ENCODE measurements around the gene MIDN.

MIDN gene

GRCh38 chr19:1283917-1284292 is 35.5 kb downstream of the MIDN start:
- DNase-seq, result no peak

DNA sequence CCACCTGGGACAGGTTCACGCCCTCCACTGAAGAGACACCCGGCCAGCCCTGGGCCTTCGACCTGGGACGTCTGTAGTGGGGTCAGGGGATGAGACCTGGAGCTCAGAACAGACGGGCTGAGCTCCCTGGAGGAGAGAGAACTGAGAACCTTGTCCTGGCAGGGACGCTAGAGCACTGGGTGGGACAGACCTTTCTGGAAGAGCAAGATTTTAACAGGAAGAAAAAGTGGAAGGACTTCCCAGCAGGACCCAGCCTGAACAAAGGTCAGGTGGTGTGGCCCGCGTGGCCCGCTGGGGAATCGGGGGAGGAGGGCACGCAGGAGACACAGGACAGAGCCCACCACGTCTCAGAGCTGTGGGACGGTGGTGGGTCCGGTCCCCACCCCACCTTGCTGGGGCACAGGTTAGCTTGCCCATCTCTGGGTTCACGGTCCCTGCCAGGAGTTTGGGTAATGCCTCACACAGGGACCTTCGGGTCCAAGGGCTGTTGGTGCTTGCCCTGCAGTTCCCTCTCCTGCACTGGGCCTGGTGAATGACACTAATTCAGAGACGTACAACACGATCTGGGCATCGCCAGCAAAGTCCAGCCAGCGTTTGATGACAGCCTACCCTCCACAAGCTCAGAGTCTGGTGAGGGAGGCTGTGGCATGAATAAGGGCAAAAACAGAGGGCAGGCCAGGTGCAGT is 36.1 kb downstream of the MIDN start:
- no peak for DNase-seq

GRCh38 chr19:1284979-1285736 is 36.8 kb downstream of the MIDN start:
- DNase-seq, result peak; percentile 74

GRCh38 chr19:1285737-1286360 is 37.5 kb downstream of the MIDN start, which contains the start of gene EFNA2:
TSS of gene EFNA2 (plus strand) at chr19:1285873. CDS start at chr19:1286169, 296 bp downstream.
- DNase-seq, result no peak

- no peak for DNase-seq
Observed at GRCh38 chr19:1286487-1287353, 38.3 kb downstream of the MIDN start.

DNA sequence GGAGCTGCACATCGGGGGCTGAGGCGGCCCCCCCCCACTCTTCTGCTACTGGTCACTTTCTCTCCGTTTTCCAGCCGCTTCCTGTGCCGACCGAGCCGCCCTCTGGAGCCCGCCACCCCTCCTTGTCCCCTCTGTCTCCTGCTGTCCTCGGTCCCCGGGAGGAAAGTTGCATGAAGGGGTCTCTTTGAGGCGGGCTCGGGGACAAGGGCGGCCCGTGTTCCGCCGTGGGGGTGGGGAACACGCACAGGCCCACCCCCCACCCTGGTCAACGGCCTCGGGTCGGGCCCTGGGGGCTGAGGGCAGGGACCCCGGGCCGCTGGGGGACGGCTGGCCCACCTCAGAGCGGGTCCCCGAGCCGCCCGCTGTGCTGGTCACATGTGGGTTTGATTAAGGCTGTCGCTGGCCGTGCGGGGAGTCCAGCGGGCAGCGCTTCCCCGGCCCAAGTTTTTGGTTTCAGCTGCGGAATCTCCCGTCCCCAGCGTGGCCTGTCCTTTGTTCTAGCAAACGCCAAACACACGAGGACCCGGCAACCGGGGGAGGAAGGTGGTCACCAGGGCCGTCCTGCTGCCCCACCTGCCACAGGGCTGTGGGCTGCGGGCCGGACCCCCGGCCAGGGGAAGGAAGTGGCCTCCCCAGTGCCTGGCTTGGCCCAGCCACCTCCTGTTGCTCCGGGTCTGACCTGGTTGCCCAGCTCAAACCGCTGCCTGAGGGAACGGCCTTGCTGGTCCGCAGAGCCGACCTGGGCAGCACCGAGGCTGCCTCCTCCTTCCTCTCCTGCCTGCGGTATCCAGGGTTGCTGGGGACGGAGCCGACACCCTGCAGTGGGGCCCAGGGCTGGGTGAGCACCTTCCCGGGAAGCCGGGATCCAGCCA is 39.2 kb downstream of the MIDN start:
- DNase-seq, result no peak

GRCh38 chr19:1288226-1288612 is 39.8 kb downstream of the MIDN start:
- DNase-seq, result no peak

- no peak for DNase-seq
Observed at GRCh38 chr19:1288833-1289685, 40.7 kb downstream of the MIDN start.

GRCh38 chr19:1289686-1290025 is 41.3 kb downstream of the MIDN start:
- no peak for DNase-seq

GRCh38 chr19:1290196-1290702 is 41.9 kb downstream of the MIDN start:
- DNase-seq, result no peak

DNA sequence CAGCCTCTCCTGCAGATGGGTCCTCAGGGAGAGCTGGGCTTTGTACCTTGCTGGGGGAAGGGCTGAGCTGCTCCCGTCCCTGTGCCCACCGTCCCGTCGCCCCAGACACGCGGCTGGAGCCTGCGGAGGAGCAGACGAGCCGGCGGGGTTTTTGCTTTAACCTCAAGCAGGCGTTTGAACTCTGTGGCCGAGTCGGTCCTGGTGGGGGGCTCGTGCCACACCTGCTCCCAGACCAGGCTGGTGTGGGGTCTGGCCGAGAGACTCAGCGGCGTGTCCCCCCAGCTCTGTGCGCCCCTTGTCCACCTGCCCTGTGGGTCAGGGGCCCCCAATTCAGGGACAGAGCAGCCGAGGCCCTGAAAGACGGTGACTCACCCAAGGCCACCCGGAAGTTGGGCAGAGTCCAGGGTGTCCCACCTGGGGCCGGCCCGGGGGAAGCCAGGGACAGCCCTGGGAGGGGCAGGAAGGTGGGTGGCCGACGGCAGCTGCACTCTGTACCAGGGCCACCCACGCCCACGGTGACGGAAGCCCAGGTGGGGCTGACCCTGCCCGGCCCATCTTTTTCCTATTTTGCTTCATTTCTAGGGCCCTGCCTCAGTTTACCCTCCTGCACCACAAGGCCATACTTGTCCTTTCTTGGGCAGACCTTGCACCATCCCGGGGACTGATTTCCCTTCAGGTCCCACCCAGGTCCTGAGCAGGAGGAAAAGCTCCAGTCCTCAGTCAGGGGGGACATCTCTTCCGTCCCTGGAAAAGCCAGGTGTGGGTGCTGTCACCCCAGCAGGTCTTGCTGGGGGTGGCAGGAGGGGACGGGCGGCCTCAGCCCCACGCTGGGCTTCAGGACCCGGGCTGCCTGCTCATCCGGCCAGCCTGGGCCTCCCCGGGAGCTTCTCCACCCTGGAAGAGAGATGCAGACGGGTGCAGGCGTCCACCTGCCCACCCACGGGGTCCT is 42.6 kb downstream of the MIDN start:
- DNase-seq, result no peak

DNA sequence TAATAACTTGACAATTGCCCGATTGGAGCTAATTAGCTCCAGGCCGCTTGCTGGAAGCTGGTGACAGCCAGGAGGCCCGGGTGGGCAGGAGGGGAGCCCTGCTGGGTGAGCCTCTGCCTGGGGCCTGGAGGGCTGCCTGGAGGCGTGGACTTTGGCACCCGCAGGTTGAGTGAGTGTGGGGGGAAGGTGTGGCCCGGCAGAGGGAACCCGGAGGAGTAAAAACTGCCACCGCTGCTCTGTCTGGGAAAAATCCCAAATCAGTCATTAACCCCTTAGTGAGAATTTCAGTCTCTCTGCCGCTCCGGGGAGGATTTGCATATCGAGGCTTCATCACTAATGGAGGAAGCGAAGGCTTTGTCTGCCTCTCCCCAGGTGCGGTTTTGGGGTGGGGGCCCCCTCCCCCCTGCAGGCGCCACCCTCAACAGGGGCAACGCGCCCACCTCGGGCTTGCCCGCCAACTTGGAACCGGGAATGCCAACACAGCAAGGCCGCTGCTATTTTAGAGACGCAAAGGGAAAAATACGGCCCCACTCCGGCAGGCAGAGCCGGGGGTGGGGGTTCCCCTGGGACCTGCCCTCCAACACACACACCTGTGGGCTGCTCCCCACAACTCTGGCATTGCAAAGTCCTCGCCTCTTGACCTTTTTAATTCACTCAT is 43.5 kb downstream of the MIDN start:
- DNase-seq, result no peak

DNA sequence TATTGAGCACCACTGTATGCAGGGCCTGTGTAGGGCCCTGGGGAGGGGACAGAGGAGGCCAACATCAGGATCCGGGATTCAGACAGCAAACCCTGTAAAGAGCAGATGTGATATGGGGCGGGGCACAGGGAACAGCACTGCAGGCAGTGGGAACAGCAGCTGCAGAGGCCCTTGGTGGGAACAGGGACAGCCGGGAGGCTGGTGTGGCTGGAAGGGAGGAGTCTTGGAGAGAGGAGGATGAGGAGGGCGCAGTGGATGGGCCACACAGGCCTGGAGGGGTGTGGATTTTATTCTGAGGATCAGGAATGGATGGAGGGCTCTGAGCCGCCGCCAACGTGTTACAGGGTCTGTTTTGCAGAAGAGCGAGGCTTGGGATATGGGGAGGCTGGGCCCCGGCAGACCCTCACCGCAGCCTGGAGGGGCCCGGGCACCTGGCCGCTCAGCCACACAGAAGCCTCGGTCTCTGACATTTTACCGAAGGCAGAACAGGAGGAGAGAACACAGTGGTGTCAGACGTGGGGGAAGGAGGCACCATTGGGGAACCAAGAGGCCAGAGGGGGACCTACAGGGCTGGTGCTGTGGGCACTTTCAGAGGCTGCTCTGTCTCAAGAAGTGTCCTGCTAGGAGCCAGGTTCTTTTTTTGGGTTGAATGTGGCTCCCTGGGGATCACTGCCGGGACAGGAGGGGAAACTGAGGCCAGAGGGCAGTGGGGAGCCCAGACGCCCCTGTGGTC is 44.2 kb downstream of the MIDN start:
- DNase-seq, result no peak

GRCh38 chr19:1293782-1294604 is 45.6 kb downstream of the MIDN start:
- DNase-seq, result no peak

DNA sequence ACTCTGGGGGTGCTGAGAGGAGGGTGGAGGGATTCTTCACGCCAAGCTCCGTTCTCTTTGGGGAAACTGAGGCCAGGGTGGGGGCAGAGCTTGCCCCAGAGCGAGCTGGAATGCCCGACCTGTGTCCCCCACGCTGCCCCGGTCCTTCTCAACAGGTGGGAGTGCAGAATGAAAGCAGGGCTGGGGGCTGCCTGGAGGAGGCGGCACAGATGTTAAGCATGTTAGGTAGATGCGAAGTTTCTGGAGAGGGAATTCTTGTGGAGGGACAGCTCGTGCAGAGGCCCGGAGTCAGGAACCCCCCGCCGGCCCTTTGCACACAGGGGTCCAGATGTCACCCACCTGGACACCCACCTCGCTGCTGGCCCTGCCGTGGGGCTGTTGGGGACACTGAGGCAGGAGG is 46.3 kb downstream of the MIDN start:
- DNase-seq, result no peak

- peak; percentile 94 for DNase-seq
Observed at GRCh38 chr19:1295169-1296012, 47.0 kb downstream of the MIDN start.

DNA sequence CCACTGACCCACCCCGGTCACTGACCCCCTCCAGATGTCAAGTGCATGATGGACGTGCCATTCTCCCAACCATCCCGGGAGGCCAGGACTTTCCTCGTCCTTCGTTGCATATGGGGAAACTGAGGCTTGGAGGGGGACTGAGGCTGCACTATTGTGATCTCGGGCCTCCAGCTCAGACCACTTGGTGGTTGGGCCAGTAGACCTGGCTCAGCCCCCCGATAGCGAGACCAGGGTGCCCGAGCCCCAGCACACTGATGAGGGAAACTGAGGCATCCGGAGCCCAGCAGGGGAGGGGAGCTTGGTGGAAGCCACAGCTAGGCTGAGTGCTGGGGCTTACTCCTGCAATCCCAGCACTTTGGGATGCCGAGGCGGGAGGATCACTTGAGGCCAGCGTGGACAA is 47.7 kb downstream of the MIDN start:
- no peak for DNase-seq

All from 8988T (cell line).